H9 (cell line): ENCODE results near the gene C11orf58. TPM values are rescaled to one million over a fixed set of nuclear protein-coding genes. Genes with fewer than 3 reads are reported as not detected.

Source experiments
- DNase-seq: peaks from one replicate; pipeline ENCODE4 v3.0.0-alpha.2; 2017
- H2AFZ ChIP-seq: one replicate; pipeline ENCODE4 v1.6.1; 2013; ENCODE audit warnings: mild to moderate bottlenecking, low read length, control low read depth, moderate library complexity
- H2AK5ac ChIP-seq: 2 replicates; pipeline ENCODE4 v1.6.1; 2013; ENCODE audit warnings: low read length, control low read depth, mixed read lengths; ENCODE audit not compliant: insufficient read length
- H2BK120ac ChIP-seq: one replicate; pipeline ENCODE4 v1.6.1; 2013; ENCODE audit warnings: low read depth, mild to moderate bottlenecking, low read length, control low read depth, inconsistent platforms; ENCODE audit not compliant: poor library complexity, severe bottlenecking
- H2BK12ac ChIP-seq: 2 replicates; pipeline ENCODE4 v1.6.1; 2013; ENCODE audit warnings: low read length, control low read depth, mixed read lengths, low read depth; ENCODE audit not compliant: insufficient read length
- H2BK15ac ChIP-seq: 2 replicates; pipeline ENCODE4 v1.6.1; 2013; ENCODE audit warnings: low read depth, low read length, control low read depth
- H2BK20ac ChIP-seq: one replicate; pipeline ENCODE4 v1.6.1; 2013; ENCODE audit warnings: low read depth, mild to moderate bottlenecking, low read length, control low read depth, inconsistent platforms; ENCODE audit not compliant: poor library complexity, severe bottlenecking
- H2BK5ac ChIP-seq: 2 replicates; pipeline ENCODE4 v1.6.1; 2013; ENCODE audit warnings: low read length, control low read depth, mixed read lengths; ENCODE audit not compliant: insufficient read length
- H3K14ac ChIP-seq: 2 replicates; pipeline ENCODE4 v1.6.1; 2013; ENCODE audit warnings: low read length, control low read depth; ENCODE audit not compliant: insufficient read depth
- H3K18ac ChIP-seq: 2 replicates; pipeline ENCODE4 v1.6.1; 2013; ENCODE audit warnings: low read depth, mild to moderate bottlenecking, mixed read lengths, low read length, control low read depth; ENCODE audit not compliant: insufficient read length
- H3K23ac ChIP-seq: 2 replicates; pipeline ENCODE4 v1.6.1; 2013; ENCODE audit warnings: low read length, control low read depth, mixed read lengths, low read depth; ENCODE audit not compliant: insufficient read length
- H3K23me2 ChIP-seq: 2 replicates; pipeline ENCODE4 v1.6.1; 2013; ENCODE audit warnings: low read depth, mild to moderate bottlenecking, mixed read lengths, low read length, control low read depth; ENCODE audit not compliant: insufficient read length, poor library complexity, severe bottlenecking
- H3K27ac ChIP-seq: 2 replicates; pipeline ENCODE4 v1.5.1; 2013; ENCODE audit warnings: low read length, control low read depth, mixed read lengths, low read depth; ENCODE audit not compliant: insufficient read length
- H3K27me3 ChIP-seq: 2 replicates; pipeline ENCODE4 v1.6.1; 2013; ENCODE audit warnings: low read length, control low read depth, inconsistent platforms; ENCODE audit not compliant: insufficient read depth
- H3K4ac ChIP-seq: 2 replicates; pipeline ENCODE4 v1.6.1; 2013; ENCODE audit warnings: low read depth, mild to moderate bottlenecking, control low read depth, inconsistent platforms, low read length, moderate library complexity
- H3K4me1 ChIP-seq: 2 replicates; pipeline ENCODE4 v1.6.1; 2013; ENCODE audit warnings: low read length, control low read depth, inconsistent platforms; ENCODE audit not compliant: insufficient read depth
- H3K4me2 ChIP-seq: 2 replicates; pipeline ENCODE4 v1.6.1; 2013; ENCODE audit warnings: low read length, control low read depth, mixed read lengths; ENCODE audit not compliant: insufficient read length, insufficient read depth
- H3K56ac ChIP-seq: 2 replicates; pipeline ENCODE4 v1.6.1; 2013; ENCODE audit warnings: low read depth, mild to moderate bottlenecking, mixed read lengths, low read length, control low read depth; ENCODE audit not compliant: insufficient read length
- H3K79me1 ChIP-seq: 2 replicates; pipeline ENCODE4 v1.6.1; 2013; ENCODE audit warnings: low read depth, mild to moderate bottlenecking, moderate library complexity, low read length, control low read depth, inconsistent platforms; ENCODE audit not compliant: insufficient read depth, poor library complexity, severe bottlenecking
- H3K79me2 ChIP-seq: 2 replicates; pipeline ENCODE4 v1.6.1; 2013; ENCODE audit warnings: low read length, control low read depth, inconsistent platforms; ENCODE audit not compliant: insufficient read depth
- H3K9ac ChIP-seq: 2 replicates; pipeline ENCODE4 v1.6.1; 2013; ENCODE audit warnings: low read length, control low read depth, mixed read lengths; ENCODE audit not compliant: insufficient read length; ENCODE audit errors: extremely low read depth
- H3K9me3 ChIP-seq: one replicate; pipeline ENCODE4 v1.6.1; 2013; ENCODE audit warnings: low read depth, low read length, inconsistent platforms; ENCODE audit not compliant: control insufficient read depth
- H3T11ph ChIP-seq: one replicate; pipeline ENCODE4 v1.6.1; 2013; ENCODE audit warnings: mild to moderate bottlenecking, low read length, control low read depth, inconsistent platforms
- H4K20me1 ChIP-seq: one replicate; pipeline ENCODE4 v1.6.1; 2013; ENCODE audit not compliant: control insufficient read depth, insufficient read length, insufficient read depth
- H4K5ac ChIP-seq: 2 replicates; pipeline ENCODE4 v1.6.1; 2013; ENCODE audit warnings: low read depth, mild to moderate bottlenecking, mixed read lengths, low read length, control low read depth; ENCODE audit not compliant: insufficient read length
- H4K8ac ChIP-seq: replicated peaks from 2 replicates; pipeline ENCODE4 v1.6.1; 2013; ENCODE audit warnings: low read length, control low read depth, mixed read lengths, low read depth; ENCODE audit not compliant: insufficient read length
- H4K91ac ChIP-seq: 2 replicates; pipeline ENCODE4 v1.6.1; 2013; ENCODE audit warnings: low read depth, mild to moderate bottlenecking, moderate library complexity, mixed read lengths, low read length, control low read depth; ENCODE audit not compliant: insufficient read length
- H3K27ac Mint-ChIP-seq, 3 experiments: 2 replicates in 2 of 3; 3 replicates in 1 of 3; pipeline ENCODE4 v1.8.0; 2020 to 2021; ENCODE audit warnings: mixed read lengths in 3 of 3, mild to moderate bottlenecking in 1 of 3, moderate library complexity in 1 of 3
- H3K27me3 Mint-ChIP-seq: 2 replicates; pipeline ENCODE4 v1.8.0; 2021; ENCODE audit warnings: low read depth, mild to moderate bottlenecking, moderate library complexity, mixed read lengths
- H3K36me3 Mint-ChIP-seq, 3 experiments: 2 replicates in 2 of 3; 3 replicates in 1 of 3; pipeline ENCODE4 v1.8.0; 2020 to 2021; ENCODE audit warnings: low read depth in 3 of 3, mixed read lengths in 3 of 3; ENCODE audit not compliant: insufficient read depth in 1 of 3
- H3K4me1 Mint-ChIP-seq, 2 experiments: 2 replicates each; pipeline ENCODE4 v1.8.0; 2020; ENCODE audit warnings: mixed read lengths in 2 of 2
- H3K4me3 Mint-ChIP-seq, 2 experiments: 2 replicates in 1 of 2; 3 replicates in 1 of 2; pipeline ENCODE4 v1.8.0; 2020 to 2021; ENCODE audit warnings: mild to moderate bottlenecking in 2 of 2, mixed read lengths in 2 of 2, moderate library complexity in 1 of 2
- H3K9me3 Mint-ChIP-seq, 2 experiments: 2 replicates in 1 of 2; 3 replicates in 1 of 2; pipeline ENCODE4 v1.8.0; 2020; ENCODE audit warnings: mild to moderate bottlenecking in 2 of 2, mixed read lengths in 2 of 2, moderate library complexity in 1 of 2
- WGBS: extraction: QIAGEN DNeasy Blood & Tissue Kit; methylation state at CpG from one replicate; pipeline ENCODE4 v1.1.7; 2013; ENCODE audit warnings: missing lambda C conversion rate, low lambda C conversion rate, mixed read lengths; ENCODE audit not compliant: insufficient read length; ENCODE audit errors: extremely low coverage; 5-methylcytosine and 5-hydroxymethylcytosine counted together
- total RNA-seq: library from RNA; stranded (reverse); gene quantifications from 2 replicates; pipeline ENCODE4 v1.2.1, GENCODE V29; 2021
- TF ChIP-seq, protein P1 (sequence below): fragments of 200-600 bp; sonication (generic); conservative IDR thresholded peaks from 3 replicates; pipeline ENCODE4 v1.8.0; 2021; ENCODE audit warnings: antibody characterized with exemption, mild to moderate bottlenecking

C11orf58 gene
- total RNA-seq, 1 experiment from 2014 or later, result 169 TPM

DNA sequence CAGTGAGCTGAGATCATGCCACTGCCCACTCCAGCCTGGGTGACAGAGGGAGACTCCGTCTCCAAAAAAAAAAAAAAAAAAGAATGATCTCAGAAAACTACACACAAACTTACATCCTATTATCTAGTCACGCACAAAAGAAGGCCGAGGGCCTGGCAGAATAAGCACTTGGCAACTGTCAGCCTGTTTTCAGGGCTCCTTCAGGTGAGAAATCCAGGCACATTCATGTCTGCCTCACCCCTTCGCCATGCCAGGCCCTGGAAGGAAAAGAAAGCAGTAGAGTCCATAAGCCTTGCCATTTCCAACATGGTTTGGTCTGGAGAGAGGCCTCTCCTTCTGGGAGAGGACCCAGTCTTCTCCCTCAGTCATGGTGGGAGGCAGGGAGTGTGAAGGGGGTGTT, 30.9 kb downstream of the C11orf58 start:
- Histone ChIP-seq H2BK20ac (no peak overlapping the region), H2BK15ac (no peak overlapping the region), H4K5ac (no peak overlapping the region), H3K18ac (no peak overlapping the region), H4K20me1 (no peaks in the 10 kb centered on the region), H3K27me3 (no peaks in the 10 kb centered on the region), H3K56ac (no peak overlapping the region), H4K91ac (no peak overlapping the region), H2BK12ac (no peak overlapping the region), H2BK5ac (no peak overlapping the region), H3K9me3 (no peaks in the 10 kb centered on the region), H3K4me2 (no peak overlapping the region), H3K23ac (no peak overlapping the region), H2AFZ (no peak overlapping the region), H3K27ac (no peak overlapping the region), H2AK5ac (no peak overlapping the region), H3K79me1 (no peaks in the 10 kb centered on the region), H4K8ac (no peak overlapping the region), H3T11ph (no peak overlapping the region), H3K4ac (no peak overlapping the region), H3K23me2 (no peaks in the 10 kb centered on the region), H2BK120ac (no peak overlapping the region), H3K9ac (no peak overlapping the region), H3K4me1 (no peaks in the 10 kb centered on the region), H3K14ac (no peak overlapping the region), H3K79me2 (no peaks in the 10 kb centered on the region)
- H3K36me3 Mint-ChIP-seq, result peaks cover 0 to 2% (median 0%) of the 10 kb centered on the region in 3 experiments; a peak in 1 of 7 replicates
- no peaks in the 10 kb centered on the region for H3K9me3 Mint-ChIP-seq
- no peak overlapping the region for H3K4me3 Mint-ChIP-seq
- H3K27me3 Mint-ChIP-seq, result no peaks in the 10 kb centered on the region; the same call in 1 of the 2 replicates
- TF ChIP-seq, protein P1, sequence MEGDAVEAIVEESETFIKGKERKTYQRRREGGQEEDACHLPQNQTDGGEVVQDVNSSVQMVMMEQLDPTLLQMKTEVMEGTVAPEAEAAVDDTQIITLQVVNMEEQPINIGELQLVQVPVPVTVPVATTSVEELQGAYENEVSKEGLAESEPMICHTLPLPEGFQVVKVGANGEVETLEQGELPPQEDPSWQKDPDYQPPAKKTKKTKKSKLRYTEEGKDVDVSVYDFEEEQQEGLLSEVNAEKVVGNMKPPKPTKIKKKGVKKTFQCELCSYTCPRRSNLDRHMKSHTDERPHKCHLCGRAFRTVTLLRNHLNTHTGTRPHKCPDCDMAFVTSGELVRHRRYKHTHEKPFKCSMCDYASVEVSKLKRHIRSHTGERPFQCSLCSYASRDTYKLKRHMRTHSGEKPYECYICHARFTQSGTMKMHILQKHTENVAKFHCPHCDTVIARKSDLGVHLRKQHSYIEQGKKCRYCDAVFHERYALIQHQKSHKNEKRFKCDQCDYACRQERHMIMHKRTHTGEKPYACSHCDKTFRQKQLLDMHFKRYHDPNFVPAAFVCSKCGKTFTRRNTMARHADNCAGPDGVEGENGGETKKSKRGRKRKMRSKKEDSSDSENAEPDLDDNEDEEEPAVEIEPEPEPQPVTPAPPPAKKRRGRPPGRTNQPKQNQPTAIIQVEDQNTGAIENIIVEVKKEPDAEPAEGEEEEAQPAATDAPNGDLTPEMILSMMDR, result no peak
- DNase-seq, result no peak
- H3K27ac Mint-ChIP-seq, result peak overlapping the region in 1 of 3 experiments; percentile 55; a peak in 3 of 7 replicates
- no CpG with 5 or more reads among the region's 4 CpGs for WGBS
- peaks cover 5 to 10% of the 10 kb centered on the region in 2 experiments; a peak in 3 of 4 replicates for H3K4me1 Mint-ChIP-seq
